Measurements from ENCODE around the gene CACNG7.

Gene CACNG7

DNA sequence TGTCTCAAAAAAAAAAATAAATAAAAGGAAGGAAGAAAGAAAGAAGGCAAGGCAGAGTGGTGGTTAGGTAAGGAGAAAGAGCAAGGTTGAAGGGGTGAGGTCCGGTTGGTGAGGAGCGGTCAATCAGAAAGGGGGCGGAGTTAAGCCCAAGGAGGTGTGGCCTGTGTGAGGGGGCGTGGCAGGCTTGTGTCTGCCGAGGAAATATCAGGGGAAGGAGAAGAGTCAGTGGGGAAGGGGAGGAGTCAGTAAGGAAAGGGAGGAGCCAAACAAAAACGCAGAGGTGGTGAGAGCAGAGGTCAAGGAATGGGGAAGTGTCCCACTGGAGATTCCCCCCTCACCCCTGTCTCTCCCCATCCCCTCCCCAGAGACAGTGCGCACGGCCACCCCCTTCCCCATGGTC lies 5.9 kb downstream of the CACNG7 start:
- no peak overlapping the region for H3K4me3 ChIP-seq (ENCODE audit: low read depth, low read length)
- H3K4me1 ChIP-seq, result no peaks in the 10 kb centered on the region
- TF ChIP-seq, protein P1, sequence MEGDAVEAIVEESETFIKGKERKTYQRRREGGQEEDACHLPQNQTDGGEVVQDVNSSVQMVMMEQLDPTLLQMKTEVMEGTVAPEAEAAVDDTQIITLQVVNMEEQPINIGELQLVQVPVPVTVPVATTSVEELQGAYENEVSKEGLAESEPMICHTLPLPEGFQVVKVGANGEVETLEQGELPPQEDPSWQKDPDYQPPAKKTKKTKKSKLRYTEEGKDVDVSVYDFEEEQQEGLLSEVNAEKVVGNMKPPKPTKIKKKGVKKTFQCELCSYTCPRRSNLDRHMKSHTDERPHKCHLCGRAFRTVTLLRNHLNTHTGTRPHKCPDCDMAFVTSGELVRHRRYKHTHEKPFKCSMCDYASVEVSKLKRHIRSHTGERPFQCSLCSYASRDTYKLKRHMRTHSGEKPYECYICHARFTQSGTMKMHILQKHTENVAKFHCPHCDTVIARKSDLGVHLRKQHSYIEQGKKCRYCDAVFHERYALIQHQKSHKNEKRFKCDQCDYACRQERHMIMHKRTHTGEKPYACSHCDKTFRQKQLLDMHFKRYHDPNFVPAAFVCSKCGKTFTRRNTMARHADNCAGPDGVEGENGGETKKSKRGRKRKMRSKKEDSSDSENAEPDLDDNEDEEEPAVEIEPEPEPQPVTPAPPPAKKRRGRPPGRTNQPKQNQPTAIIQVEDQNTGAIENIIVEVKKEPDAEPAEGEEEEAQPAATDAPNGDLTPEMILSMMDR (IDR thresholded peaks at IDR 0.05), result no peak
- H3K27me3 ChIP-seq (ENCODE audit: control insufficient read depth, insufficient read depth, low read length), result no peaks in the 10 kb centered on the region
- no peaks in the 10 kb centered on the region for H3K9me3 ChIP-seq (ENCODE audit: control insufficient read depth, low read length)
- no peak overlapping the region for H2AFZ ChIP-seq
- no peaks in the 10 kb centered on the region for H3K36me3 ChIP-seq (ENCODE audit: control insufficient read depth, insufficient read depth, low read length)
- H3K9ac ChIP-seq, result no peak overlapping the region
- no peaks in the 10 kb centered on the region for H3K79me2 ChIP-seq
- no peak overlapping the region for H3K4me2 ChIP-seq (ENCODE audit: low read length)
- H3K27ac ChIP-seq, result no peak overlapping the region

DNA sequence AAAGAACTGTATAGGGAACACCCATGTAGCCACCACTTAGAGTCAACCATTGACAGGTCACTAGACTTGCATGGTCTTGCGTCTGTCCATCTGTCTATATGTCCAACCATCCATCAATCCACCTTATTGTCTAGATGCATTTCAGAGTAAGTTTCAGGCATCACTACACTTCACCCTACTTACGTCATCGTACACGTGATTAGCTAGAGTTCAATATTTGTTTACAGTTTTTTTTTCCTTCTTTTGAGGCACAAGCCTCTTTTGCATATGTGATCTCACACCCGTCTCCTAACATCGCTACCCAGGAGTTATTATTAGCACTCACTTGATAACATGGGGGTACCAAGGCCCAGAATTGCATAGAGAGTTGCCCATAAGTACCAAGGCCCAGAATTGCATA lies 6.9 kb downstream of the CACNG7 start:
- H3K4me2 ChIP-seq (ENCODE audit: low read length), result no peak overlapping the region
- no peak overlapping the region for H3K4me3 ChIP-seq (ENCODE audit: low read depth, low read length)
- TF ChIP-seq, protein P1 (IDR thresholded peaks at IDR 0.05), result no peak
- H3K27ac ChIP-seq, result no peak overlapping the region
- H3K4me1 ChIP-seq, result no peaks in the 10 kb centered on the region
- no peaks in the 10 kb centered on the region for H3K36me3 ChIP-seq (ENCODE audit: control insufficient read depth, insufficient read depth, low read length)
- H3K9ac ChIP-seq, result no peak overlapping the region
- no peaks in the 10 kb centered on the region for H3K79me2 ChIP-seq
- no peaks in the 10 kb centered on the region for H3K9me3 ChIP-seq (ENCODE audit: control insufficient read depth, low read length)
- no peaks in the 10 kb centered on the region for H3K27me3 ChIP-seq (ENCODE audit: control insufficient read depth, insufficient read depth, low read length)
- H2AFZ ChIP-seq, result no peak overlapping the region

DNA sequence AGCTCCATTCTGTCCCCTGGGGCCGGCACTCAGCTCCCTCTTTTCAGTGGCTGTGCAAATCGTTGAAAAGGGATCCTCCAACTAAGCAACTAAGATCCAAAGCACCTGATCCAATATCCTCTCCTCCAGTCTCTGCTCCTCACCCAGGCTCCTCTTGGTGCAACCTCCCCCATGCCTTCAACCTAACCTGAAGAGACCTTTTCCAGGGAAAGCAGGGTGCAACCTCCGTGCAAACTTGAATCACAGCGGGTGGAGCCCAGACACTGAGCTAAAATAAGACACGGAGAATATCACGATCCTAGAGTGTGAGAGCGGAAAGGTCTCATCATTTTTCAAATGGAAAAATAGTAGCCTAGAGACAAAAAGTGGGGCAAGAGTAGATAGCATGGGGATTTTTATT lies 8.3 kb downstream of the CACNG7 start:
- no peak overlapping the region for H3K27ac ChIP-seq
- no peak overlapping the region for H3K9ac ChIP-seq
- no peak overlapping the region for H3K4me3 ChIP-seq (ENCODE audit: low read depth, low read length)
- H3K4me1 ChIP-seq, result no peaks in the 10 kb centered on the region
- H3K4me2 ChIP-seq (ENCODE audit: low read length), result no peak overlapping the region
- no peak overlapping the region for H2AFZ ChIP-seq
- H3K9me3 ChIP-seq (ENCODE audit: control insufficient read depth, low read length), result no peaks in the 10 kb centered on the region
- H3K27me3 ChIP-seq (ENCODE audit: control insufficient read depth, insufficient read depth, low read length), result no peaks in the 10 kb centered on the region
- TF ChIP-seq, protein P1 (IDR thresholded peaks at IDR 0.05), result no peak
- H3K36me3 ChIP-seq (ENCODE audit: control insufficient read depth, insufficient read depth, low read length), result no peaks in the 10 kb centered on the region
- no peaks in the 10 kb centered on the region for H3K79me2 ChIP-seq

DNA sequence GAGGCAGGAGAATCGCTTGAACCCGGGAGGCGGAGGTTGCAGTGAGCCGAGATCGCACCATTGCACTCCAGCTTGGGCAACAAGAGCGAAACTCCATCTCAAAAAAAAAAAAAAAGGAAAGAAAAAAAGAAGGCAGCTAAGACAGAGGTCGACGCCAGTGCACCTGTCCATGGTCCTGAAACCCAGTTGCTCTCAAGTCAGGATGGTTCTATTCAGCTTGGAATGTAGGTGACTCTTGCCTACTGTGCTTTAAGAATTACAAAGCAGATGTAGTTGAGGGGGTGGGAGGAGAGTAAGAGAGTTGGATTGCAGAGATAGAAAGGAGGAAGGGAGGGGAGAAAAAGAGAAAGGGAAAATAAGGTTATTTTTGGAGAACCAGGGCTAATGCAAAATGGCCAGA lies 18.7 kb downstream of the CACNG7 start:
- no peaks in the 10 kb centered on the region for H3K36me3 ChIP-seq (ENCODE audit: control insufficient read depth, insufficient read depth, low read length)
- TF ChIP-seq, protein P1 (IDR thresholded peaks at IDR 0.05), result no peak
- no peaks in the 10 kb centered on the region for H3K4me1 ChIP-seq
- no peak overlapping the region for H3K4me2 ChIP-seq (ENCODE audit: low read length)
- H3K4me3 ChIP-seq (ENCODE audit: low read depth, low read length), result no peak overlapping the region
- no peaks in the 10 kb centered on the region for H3K9me3 ChIP-seq (ENCODE audit: control insufficient read depth, low read length)
- no peak overlapping the region for H3K27ac ChIP-seq
- no peaks in the 10 kb centered on the region for H3K79me2 ChIP-seq
- no peak overlapping the region for H2AFZ ChIP-seq
- no peaks in the 10 kb centered on the region for H3K27me3 ChIP-seq (ENCODE audit: control insufficient read depth, insufficient read depth, low read length)
- H3K9ac ChIP-seq, result no peak overlapping the region

DNA sequence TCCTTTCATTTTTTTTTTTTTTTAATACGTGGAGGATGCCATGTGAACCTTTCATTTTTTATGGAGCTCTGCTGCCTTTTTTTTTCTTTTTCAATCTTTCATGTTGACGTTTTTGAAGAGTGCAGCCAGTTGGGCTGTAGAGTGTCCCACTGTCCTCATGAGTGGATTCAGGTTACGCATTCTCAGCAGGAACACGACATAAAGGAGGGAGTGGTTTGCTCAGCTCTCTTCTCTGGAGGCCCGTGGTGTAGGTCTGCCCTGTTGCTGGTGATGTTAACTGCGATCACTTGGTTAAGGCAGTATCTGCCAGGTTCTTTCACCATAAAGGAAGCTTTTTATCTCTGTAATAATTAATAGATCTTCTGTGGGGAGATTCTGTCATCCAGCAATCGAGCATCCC lies 27.0 kb downstream of the CACNG7 start:
- Histone ChIP-seq H3K27me3 (ENCODE audit: control insufficient read depth, insufficient read depth, low read length) (no peaks in the 10 kb centered on the region), H2AFZ (no peak overlapping the region), H3K9ac (no peak overlapping the region), H3K27ac (no peak overlapping the region), H3K36me3 (ENCODE audit: control insufficient read depth, insufficient read depth, low read length) (no peaks in the 10 kb centered on the region), H3K4me3 (ENCODE audit: low read depth, low read length) (no peak overlapping the region), H3K9me3 (ENCODE audit: control insufficient read depth, low read length) (no peaks in the 10 kb centered on the region), H3K4me1 (no peaks in the 10 kb centered on the region), H3K4me2 (ENCODE audit: low read length) (no peak overlapping the region), H3K79me2 (no peaks in the 10 kb centered on the region)
- TF ChIP-seq, protein P1 (IDR thresholded peaks at IDR 0.05), result no peak
